HT-29 (cell line): ENCODE measurements around the gene LASP1NB.
"Not testable (repeated sequence)": the region's sequence is repeated elsewhere in the genome, so short reads cannot be mapped to it uniquely, and the experiment has no call there.

Source experiments
- DNase-seq: peaks from one replicate; pipeline ENCODE4 v3.0.0-alpha.2; 2015; ENCODE audit warnings: low spot score

The LASP1NB gene

GRCh38 chr17:38916771-38917170, 8.6 kb upstream of the LASP1NB start:
- DNase-seq, result no peak

- DNase-seq, result no peak
Observed at GRCh38 chr17:38917259-38917658, 8.2 kb upstream of the LASP1NB start.

GRCh38 chr17:38918129-38918913, 7.1 kb upstream of the LASP1NB start:
- DNase-seq, result no peak

- DNase-seq, result no peak
Observed at GRCh38 chr17:38918916-38919315, 6.5 kb upstream of the LASP1NB start.

GRCh38 chr17:38919316-38920078, 5.9 kb upstream of the LASP1NB start:
- DNase-seq, result no peak

GRCh38 chr17:38920374-38921291, 4.8 kb upstream of the LASP1NB start:
- no peak for DNase-seq

GRCh38 chr17:38921756-38922411, 3.5 kb upstream of the LASP1NB start:
- DNase-seq, result peak; percentile 22

- peak; percentile 80 for DNase-seq
Observed at GRCh38 chr17:38922538-38923297, 2.7 kb upstream of the LASP1NB start.

- DNase-seq, result no peak
Observed at GRCh38 chr17:38926293-38927070, 1.1 kb downstream of the LASP1NB start.

GRCh38 chr17:38930782-38931181, 5.4 kb downstream of the LASP1NB start:
- DNase-seq, result not testable (repeated sequence)

- DNase-seq, result not testable (repeated sequence)
Observed at GRCh38 chr17:38933962-38934361, 8.5 kb downstream of the LASP1NB start.

GRCh38 chr17:38939987-38940386, 14.6 kb downstream of the LASP1NB start:
- DNase-seq, result no peak

GRCh38 chr17:38940404-38940803, 15.0 kb downstream of the LASP1NB start:
- DNase-seq, result no peak

- DNase-seq, result no peak
Observed at GRCh38 chr17:38942696-38943334, 17.4 kb downstream of the LASP1NB start.

- DNase-seq, result no peak
Observed at GRCh38 chr17:38943607-38944006, 18.2 kb downstream of the LASP1NB start.

- no peak for DNase-seq
Observed at GRCh38 chr17:38947189-38947588, 21.8 kb downstream of the LASP1NB start.

- not testable (repeated sequence) for DNase-seq
Observed at GRCh38 chr17:38953800-38954199, 28.4 kb downstream of the LASP1NB start.

GRCh38 chr17:38958326-38958725, 32.9 kb downstream of the LASP1NB start:
- DNase-seq, result no peak

GRCh38 chr17:38958756-38959155, 33.3 kb downstream of the LASP1NB start:
- DNase-seq, result no peak
